Ureter (tissue), 1 donor: ENCODE results near the gene PTPN6. TPM values are rescaled to one million over a fixed set of nuclear protein-coding genes. Genes with fewer than 3 reads are reported as not detected.

Experiments
- DNase-seq: peaks from one replicate; pipeline ENCODE4 v3.0.0-alpha.2; 2020; ENCODE audit warnings: low spot score
- total RNA-seq: library from RNA; stranded (reverse); gene quantifications from one replicate; pipeline ENCODE4 v1.2.4, GENCODE V29; 2023
- donor health status: DM: yes; HTN: yes; CAD: no.

PTPN6 gene
- total RNA-seq, 1 donor from 2014 or later: 40.4 TPM

DNA sequence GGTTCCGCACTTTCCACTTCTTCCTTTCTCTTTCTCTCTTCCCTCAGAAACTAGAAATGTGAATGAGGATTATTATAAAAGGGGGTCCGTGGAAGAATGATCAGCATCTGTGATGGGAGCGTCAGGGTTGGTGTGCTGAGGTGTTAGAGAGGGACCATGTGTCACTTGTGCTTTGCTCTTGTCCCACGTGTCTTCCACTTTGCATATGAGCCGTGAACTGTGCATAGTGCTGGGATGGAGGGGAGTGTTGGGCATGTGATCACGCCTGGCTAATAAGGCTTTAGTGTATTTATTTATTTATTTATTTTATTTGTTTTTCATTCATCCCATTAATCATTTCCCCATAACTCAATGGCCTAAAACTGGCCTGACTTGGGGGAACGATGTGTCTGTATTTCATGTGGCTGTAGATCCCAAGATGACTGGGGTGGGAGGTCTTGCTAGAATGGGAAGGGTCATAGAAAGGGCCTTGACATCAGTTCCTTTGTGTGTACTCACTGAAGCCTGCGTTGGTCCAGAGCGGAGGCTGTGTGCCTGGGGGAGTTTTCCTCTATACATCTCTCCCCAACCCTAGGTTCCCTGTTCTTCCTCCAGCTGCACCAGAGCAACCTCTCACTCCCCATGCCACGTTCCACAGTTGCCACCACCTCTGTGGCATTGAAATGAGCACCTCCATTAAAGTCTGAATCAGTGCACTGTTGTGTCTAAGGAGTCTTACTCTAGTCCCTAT lies 28.0 kb upstream of the PTPN6 start:
- DNase-seq: no peak

DNA sequence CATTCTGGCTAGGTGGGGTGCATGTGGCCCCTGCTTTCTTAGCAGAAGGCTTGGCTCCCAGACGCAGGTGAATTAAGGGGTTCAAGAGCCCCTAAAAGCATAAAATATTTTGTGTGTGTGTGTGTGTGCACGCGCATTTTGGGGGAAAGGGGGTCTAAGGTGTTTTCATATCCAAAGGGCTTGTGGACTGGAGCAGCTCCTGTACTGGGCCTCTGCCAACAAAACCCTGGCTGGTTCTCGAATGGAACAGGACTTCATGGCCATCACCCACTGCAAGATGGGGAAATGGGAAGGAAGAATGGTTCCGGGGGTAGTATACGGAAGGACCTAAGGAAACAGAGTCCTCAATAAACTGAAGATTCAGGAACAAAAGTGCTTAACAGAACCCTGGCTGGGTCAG lies 27.3 kb upstream of the PTPN6 start:
- DNase-seq: no peak

DNA sequence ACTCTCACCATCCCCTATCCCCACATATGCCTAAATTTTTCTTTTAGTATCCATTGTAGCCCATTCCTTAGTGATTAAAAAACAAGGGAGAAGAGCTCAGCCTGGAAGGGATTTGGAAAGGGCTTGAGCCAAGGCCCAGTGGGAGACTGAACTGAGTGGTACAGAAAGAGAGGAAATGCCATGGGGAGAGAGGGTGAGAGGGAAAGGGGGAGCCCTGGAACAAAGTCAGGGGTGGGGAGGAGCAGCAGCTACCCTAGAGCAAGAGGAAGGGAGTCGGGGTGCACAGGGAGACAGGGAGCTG lies 26.0 kb upstream of the PTPN6 start:
- no peak for DNase-seq

DNA sequence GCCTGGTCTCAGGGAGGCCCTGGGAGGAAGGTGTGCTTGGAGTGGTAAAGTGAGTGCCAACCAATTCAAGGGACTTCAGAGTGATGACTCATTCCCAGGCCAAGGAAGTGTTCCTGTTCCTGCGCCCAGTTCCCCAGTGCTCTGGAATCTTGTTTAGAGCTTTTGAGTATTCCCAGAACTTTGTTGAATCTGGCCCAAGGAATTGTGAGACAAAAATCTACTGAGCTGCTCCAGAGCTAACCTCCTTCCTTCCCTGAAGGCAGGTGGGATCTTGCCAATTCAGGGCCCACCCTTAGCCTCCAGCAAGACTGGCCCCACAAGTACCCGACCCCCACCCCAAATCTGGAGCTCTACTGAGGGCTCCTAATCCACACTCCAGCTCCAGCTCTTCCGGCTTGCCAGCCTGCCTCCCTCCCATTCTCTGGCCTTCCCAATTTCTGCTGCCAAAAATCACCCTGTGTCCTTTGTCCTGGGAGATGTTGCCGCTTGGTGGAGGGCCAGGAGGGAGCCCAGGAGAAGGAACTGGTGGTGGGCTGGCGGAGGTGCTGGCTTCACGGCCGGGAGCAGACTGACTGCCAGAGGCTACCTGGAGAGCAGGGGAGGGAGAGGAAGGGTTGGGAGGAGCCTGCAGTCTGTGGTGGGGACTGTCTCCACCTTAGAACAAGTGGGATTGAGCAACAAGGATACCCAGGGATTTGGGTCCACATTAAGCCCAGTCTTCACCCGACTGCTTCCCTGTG lies 25.4 kb upstream of the PTPN6 start:
- peak; percentile 75 for DNase-seq

DNA sequence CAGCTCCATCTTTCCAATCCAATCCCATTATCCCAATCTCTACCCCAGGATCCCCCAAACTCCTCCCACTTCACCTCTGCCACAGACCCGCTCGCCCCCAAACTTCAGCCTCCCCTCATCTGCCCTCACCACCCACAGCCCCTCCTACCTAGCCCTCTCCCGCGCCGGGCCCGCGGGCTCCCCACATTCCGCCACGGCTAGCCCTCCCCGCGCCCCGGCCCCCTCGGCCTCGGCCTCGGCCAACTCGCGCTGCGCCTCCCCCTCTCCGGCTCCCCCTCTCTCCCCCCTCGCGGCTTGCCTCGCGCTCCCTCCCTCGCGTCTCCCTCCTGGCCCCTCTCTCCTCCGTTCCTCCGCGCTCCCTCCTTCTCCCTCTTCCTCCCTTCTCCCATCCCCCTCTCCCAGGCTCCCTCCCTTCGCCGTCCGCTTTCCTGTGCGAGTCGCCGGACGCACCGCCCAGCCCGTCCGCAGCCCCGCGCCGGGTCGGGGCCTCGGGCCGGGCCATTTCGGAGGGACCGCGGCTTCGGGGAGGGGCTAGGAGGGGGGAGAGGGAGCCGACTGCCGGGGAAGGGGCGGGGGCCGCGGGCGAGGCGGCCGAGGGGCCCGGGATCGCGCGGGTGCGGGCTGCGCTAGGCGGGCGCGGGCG lies 23.7 kb upstream of the PTPN6 start, which contains the start of gene ATN1:
Gene ATN1, plus strand, starts transcription at position 581 of the 643 bp plus-strand sequence. CDS start 6,043 bp downstream, outside the sequence.
- peak; percentile 90 for DNase-seq

DNA sequence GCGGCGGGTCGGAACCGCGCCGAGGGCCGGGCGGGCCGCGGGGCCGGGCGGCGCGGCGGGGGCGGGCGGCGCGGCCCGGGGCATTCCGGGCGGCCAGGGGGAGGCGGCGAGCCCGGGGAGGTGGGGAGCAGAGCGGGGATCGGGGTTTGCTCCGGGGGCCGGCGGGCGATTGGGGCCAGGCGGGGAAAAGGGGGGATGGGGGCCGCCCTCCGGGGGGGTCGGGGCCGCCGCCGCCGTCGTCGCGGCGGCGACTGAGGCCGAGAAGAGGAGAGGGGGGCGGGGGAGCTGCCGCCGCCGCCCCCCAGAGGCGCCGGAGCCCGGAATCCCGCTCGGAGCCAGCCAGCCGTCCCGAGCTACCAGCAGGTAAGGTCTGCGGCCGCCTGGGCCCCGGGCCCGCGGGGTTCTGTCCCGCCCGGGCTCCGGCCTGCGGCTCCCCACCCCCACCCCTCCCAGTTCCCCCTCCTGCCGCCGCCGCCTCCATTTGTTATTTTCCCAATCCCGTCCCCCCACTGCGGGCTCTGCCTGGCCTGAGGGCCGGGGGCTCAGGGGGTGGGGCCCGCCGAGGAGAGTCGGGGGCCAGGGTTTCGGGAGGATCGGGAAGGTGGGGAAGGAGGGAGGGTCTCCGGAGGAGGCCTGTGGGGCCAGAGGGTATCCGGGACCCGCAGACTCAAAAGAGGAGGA lies 23.0 kb upstream of the PTPN6 start:
- no peak for DNase-seq

DNA sequence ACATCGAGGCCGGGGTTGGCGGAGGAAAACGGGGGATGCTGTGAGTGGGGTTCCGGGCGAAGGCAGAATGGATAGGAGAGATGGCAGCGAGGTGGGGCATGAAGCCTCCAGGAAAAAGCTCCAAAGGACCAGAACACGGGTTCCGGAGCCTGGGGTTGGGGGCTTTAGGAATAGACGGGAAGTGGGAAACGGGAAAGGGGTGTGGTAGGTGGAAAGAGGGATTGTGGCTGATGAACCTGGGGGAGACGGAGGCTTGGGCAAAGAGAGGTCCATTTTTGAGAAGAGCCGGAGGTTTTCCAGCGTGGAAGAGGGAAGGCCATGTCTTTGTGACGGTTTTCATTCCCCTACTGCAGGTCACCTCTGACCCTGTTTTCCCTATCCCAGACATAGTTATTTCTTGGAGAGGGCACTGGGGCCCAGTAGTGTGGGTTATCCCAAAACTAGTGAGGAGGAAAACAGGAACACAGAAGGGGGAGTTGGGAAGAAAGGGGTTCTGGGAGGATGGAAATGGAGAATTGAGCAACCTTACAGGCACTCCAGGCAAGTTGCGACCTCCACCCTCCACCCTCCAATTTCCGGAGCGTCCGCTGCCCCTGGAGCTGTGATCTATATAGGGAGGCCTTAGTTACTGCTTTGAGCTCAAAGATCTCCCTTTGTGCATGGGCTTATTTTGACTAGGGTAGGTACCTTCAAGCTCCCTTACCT lies 22.3 kb upstream of the PTPN6 start:
- no peak for DNase-seq

DNA sequence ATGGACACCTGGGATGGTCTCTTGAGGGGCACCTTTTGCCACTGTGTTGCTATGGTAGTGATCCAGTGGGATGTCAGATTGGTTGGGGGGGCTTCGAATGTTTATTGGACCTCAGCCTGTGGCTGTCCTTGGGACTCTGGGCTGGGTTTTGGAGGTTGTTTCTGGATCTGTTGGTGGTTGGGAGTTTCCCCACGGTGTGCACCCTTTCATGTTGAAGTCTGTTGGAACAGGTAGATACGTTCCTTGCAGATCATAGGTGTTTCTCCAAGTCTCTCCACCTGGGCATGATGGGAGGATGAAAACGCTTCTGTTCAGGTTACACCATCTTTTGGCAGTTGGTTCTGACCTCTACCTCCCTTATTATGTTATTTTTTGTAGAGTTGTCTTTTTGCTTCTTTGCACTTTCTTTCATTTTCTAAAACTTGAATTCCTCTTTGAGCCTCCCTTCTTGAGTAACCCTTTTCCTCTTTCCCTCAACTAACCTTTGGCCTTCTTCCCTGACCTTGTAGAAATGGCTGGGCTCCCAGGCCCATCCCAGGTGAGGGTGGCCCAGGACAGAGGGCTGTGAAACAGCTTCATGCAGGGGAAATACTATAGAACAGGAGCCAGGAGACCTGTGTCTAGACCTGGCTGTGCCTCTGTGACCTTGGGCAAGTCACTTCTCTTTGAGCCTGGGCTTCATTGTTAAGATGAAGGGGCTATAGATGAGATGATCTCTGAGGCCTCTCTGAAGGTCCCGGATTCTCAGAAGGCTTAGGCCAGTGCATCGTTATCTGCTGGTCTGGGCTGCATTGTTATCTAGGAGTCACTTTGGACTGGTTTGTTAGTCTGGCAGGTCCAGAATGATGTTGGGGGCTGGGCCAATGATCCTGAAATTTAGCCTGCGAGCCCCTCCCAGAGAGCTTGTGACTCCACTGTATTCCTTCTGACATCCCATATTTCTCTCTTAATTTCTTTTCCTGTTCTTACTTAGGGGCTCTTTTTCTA lies 21.4 kb upstream of the PTPN6 start:
- DNase-seq: no peak

DNA sequence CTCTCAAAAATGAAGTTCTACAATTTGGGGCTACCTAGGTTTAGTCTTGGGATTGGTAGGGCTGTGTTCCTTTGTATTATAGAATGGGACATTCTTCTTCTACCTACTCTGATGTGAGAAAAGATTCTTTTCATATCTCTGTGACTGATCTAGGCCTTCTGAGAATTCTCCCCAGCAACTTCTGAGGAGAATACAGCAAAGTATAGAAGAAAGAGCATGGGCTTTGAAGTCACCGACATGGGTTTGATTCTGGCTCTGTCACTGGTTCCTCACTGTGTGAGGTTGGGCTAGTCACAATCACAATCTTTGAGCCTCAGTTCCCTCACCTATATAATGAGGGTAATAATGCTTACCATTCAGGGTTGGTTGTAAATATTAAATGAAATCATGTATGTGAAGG lies 18.4 kb upstream of the PTPN6 start:
- no peak for DNase-seq

DNA sequence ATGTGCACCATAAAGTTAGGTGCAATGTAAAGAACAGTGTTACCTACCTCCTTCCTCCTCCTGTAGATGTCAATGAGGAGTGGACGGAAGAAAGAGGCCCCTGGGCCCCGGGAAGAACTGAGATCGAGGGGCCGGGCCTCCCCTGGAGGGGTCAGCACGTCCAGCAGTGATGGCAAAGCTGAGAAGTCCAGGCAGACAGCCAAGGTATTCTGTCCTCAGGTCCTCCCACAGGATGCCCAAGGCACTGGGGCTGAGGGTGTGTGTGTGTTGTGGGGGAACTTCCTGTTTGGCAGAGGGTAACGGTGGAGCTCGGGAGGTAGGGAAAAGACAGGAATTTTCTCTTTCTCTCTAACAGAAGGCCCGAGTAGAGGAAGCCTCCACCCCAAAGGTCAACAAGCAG lies 17.0 kb upstream of the PTPN6 start:
- no peak for DNase-seq

DNA sequence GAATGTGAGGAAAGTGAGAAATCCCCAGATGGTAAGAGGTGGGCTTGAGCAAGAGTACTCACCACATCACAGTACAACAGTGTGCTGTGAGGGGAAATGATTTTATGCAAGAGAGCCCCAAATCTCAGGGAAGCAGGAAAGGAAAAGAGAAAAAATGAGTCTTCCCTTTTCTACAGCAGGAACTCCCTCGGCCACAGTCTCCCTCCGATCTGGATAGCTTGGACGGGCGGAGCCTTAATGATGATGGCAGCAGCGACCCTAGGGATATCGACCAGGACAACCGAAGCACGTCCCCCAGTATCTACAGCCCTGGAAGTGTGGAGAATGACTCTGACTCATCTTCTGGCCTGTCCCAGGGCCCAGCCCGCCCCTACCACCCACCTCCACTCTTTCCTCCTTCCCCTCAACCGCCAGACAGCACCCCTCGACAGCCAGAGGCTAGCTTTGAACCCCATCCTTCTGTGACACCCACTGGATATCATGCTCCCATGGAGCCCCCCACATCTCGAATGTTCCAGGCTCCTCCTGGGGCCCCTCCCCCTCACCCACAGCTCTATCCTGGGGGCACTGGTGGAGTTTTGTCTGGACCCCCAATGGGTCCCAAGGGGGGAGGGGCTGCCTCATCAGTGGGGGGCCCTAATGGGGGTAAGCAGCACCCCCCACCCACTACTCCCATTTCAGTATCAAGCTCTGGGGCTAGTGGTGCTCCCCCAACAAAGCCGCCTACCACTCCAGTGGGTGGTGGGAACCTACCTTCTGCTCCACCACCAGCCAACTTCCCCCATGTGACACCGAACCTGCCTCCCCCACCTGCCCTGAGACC lies 15.6 kb upstream of the PTPN6 start:
- no peak for DNase-seq

DNA sequence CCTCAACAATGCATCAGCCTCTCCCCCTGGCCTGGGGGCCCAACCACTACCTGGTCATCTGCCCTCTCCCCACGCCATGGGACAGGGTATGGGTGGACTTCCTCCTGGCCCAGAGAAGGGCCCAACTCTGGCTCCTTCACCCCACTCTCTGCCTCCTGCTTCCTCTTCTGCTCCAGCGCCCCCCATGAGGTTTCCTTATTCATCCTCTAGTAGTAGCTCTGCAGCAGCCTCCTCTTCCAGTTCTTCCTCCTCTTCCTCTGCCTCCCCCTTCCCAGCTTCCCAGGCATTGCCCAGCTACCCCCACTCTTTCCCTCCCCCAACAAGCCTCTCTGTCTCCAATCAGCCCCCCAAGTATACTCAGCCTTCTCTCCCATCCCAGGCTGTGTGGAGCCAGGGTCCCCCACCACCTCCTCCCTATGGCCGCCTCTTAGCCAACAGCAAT lies 14.9 kb upstream of the PTPN6 start:
- no peak for DNase-seq

DNA sequence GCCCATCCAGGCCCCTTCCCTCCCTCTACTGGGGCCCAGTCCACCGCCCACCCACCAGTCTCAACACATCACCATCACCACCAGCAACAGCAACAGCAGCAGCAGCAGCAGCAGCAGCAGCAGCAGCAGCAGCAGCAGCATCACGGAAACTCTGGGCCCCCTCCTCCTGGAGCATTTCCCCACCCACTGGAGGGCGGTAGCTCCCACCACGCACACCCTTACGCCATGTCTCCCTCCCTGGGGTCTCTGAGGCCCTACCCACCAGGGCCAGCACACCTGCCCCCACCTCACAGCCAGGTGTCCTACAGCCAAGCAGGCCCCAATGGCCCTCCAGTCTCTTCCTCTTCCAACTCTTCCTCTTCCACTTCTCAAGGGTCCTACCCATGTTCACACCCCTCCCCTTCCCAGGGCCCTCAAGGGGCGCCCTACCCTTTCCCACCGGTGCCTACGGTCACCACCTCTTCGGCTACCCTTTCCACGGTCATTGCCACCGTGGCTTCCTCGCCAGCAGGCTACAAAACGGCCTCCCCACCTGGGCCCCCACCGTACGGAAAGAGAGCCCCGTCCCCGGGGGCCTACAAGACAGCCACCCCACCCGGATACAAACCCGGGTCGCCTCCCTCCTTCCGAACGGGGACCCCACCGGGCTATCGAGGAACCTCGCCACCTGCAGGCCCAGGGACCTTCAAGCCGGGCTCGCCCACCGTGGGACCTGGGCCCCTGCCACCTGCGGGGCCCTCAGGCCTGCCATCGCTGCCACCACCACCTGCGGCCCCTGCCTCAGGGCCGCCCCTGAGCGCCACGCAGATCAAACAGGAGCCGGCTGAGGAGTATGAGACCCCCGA lies 14.3 kb upstream of the PTPN6 start:
- DNase-seq: no peak

DNA sequence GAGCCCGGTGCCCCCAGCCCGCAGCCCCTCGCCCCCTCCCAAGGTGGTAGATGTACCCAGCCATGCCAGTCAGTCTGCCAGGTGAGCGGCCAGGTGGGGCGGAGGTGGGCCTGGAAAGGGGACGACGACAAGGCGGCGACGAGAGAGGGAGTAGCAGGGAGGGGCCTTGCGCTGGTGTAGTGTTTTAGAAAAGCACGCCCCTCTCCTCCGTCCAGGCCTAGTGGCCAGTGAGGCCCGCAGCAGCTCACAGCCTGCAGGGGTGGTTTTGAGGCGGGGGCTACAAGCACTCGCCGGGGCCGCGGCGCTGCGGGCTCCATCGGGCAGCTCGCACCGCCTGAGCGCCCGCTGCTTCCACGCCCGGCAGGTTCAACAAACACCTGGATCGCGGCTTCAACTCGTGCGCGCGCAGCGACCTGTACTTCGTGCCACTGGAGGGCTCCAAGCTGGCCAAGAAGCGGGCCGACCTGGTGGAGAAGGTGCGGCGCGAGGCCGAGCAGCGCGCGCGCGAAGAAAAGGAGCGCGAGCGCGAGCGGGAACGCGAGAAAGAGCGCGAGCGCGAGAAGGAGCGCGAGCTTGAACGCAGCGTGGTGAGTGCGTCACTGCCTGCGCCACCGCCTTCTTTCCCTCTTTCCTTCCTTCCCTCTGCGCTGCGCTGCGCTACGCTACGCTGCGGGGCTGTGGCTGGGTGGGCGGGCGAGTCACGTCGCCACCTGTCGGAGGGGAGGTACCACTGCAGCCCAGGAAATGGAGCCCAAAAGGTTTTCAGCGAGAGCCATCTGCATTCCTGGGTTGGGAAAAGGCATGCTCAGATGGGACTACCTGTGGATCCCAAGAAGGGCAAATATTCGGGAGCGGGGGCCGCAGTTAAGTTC lies 13.4 kb upstream of the PTPN6 start:
- peak; percentile 95 for DNase-seq

DNA sequence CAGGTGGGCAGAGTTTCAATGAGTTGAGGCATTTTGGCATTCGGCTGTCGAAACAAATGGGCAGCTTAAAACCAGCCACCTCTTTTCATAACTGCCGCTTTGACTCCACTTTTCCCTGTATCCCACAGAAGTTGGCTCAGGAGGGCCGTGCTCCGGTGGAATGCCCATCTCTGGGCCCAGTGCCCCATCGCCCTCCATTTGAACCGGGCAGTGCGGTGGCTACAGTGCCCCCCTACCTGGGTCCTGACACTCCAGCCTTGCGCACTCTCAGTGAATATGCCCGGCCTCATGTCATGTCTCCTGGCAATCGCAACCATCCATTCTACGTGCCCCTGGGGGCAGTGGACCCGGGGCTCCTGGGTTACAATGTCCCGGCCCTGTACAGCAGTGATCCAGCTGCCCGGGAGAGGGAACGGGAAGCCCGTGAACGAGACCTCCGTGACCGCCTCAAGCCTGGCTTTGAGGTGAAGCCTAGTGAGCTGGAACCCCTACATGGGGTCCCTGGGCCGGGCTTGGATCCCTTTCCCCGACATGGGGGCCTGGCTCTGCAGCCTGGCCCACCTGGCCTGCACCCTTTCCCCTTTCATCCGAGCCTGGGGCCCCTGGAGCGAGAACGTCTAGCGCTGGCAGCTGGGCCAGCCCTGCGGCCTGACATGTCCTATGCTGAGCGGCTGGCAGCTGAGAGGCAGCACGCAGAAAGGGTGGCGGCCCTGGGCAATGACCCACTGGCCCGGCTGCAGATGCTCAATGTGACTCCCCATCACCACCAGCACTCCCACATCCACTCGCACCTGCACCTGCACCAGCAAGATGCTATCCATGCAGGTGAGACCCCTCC lies 12.6 kb upstream of the PTPN6 start:
- DNase-seq: peak; percentile 61

DNA sequence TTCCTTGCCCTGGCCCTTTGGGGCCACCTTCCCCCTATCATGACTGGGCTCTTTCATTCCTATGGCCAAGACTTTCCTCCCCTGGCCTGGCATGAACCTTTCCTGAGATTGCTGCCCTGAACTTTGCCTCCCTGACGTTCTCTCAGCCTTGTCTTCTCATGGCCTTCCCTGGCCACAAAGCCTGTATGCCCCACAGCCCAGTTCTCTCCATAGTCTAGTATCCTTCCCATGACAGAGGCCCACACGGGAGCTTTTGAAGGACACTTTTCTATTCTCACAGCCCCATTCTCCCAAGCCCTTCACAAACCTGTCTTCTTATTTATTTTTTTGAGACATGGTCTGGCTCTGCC lies 12.0 kb upstream of the PTPN6 start:
- DNase-seq: no peak

DNA sequence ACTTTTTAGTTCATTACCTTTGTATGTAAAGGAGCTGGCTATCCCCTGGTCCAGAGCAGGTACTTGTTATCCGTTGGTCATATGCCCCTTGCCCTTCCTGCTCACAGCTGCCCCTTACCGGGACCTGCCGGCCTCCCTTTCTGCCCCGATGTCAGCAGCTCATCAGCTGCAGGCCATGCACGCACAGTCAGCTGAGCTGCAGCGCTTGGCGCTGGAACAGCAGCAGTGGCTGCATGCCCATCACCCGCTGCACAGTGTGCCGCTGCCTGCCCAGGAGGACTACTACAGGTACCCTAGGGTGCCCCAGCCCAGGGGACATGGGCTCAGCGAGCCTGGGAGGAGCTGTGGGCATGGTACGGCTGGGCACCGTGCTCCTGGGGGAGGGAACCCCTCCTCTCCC lies 9.9 kb upstream of the PTPN6 start:
- no peak for DNase-seq
